Measurements from ENCODE around the gene KAT6B.

KAT6B gene

DNA sequence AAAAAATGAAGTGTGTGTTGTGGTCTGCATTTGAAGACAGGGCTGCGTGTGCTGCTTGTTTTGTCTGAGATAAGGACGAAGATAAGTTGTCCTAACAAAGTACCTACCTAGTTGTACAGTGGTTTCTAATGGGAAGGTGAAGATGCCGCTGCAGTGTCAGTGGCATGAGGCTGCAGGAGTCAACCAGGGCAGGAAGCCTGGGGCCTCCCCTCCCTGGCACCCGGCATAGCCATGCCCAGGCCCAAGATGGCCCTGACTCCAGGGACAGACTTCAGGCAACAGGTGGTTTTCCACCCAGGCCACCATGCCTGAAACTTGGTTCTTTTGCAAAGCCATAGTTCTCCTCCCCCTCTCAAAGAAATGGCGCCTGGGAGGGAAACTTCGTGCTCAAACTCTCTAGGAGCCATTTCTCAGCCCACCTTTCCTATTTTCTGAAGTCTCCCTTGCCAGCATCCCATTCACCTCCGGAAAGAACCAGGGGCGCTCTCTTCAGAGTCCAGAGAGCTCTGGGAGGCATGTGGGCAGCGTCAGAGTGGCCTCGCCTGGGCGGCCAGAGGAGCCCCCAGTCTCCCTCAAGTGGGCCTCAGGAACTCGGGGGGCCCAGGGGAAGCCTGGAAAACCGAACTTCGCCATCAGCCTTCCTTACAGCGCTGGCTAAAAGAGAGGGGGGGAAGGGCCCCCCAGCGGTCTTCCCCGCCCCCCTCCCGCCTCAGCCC is 2.1 kb upstream of the KAT6B start:
- Histone ChIP-seq H3K4me1 (ENCODE audit: insufficient read depth, low read length) (peaks cover 15% of the 10 kb centered on the region), H3K27ac (ENCODE audit: low read depth, low read length) (peak overlapping the region; percentile 88), H3K4me3 (ENCODE audit: low read length) (peak overlapping the region; percentile 75), H3K9me3 (ENCODE audit: insufficient read depth, low read depth, low read length) (no peaks in the 10 kb centered on the region), H3K36me3 (ENCODE audit: insufficient read depth, low read length) (no peaks in the 10 kb centered on the region), H3K9ac (ENCODE audit: low read depth, low read length) (peak overlapping the region; percentile 66), H3K27me3 (ENCODE audit: insufficient read depth, low read length) (no peaks in the 10 kb centered on the region)
- whole genome bisulfite sequencing = 27% methylated on average over 16 of the region's 18 CpGs

DNA sequence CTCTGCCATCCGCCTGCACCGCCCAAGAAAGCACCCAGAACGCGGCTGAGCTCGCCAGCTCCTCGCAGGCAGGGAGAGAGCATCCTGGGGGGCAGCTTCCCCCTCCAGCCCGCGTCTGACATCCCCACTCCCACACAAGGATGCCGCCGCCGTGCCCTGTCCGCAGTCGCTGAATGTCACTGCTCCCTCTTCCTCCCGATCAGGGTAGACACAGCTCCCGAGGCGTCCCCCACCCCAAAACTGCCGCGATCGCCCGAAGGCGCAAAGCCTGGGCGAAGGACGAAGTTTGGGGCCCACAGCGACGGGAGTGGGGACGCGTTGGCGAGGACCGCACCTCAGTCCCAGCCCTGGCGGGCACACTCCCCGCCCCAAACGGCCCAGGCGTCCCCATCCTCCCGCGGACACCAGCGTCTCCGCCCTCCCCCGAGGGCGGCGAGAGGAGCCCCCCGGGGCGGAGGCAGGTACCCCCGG is 1.5 kb upstream of the KAT6B start:
- H3K27ac ChIP-seq (ENCODE audit: low read depth, low read length) = peak overlapping the region; percentile 88
- H3K9me3 ChIP-seq (ENCODE audit: insufficient read depth, low read depth, low read length) = no peaks in the 10 kb centered on the region
- under 1% methylated on average over 43 of the region's 43 CpGs for WGBS
- peak overlapping the region; percentile 66 for H3K9ac ChIP-seq (ENCODE audit: low read depth, low read length)
- no peaks in the 10 kb centered on the region for H3K36me3 ChIP-seq (ENCODE audit: insufficient read depth, low read length)
- H3K27me3 ChIP-seq (ENCODE audit: insufficient read depth, low read length) = no peaks in the 10 kb centered on the region
- peaks cover 15% of the 10 kb centered on the region for H3K4me1 ChIP-seq (ENCODE audit: insufficient read depth, low read length)
- H3K4me3 ChIP-seq (ENCODE audit: low read length) = peak overlapping the region; percentile 75

DNA sequence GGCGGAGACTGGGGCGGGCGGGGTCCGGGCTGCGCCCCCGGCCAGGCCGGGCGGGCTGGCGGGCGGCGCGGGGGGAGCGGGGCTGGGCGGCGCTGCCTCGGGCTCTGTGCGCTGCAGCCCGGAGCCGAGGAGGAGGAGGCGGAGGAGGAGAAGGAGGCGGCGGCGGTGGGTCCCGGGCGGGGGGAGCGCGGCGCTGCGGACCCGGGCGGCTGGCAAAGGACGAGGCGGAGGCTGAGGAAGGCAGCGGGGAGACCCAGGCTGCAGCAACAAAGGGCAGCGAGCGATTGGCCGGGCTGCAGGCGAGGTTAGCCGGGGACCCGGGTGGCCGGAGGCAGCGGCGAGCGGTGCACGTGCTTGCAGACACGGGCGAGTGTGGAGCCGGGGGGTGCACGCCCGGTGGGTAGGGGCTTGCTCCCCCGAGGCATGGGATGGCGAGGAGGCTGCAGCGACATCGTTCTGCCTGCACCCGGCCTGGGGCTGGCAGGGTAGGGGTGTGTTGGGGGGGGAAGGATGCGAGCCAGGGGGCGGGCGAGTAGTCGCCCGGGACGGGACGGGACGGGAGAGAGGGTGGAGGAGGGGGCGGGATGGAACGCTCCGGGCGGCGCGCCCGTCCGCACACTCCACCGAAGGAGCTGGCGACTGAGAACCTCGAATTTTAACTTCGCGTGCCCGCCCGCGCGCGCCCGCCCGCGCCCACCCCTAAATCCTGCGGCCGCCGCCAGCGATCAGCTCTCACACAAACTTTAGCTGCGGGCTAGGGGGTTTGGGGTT is 844 bp upstream of the KAT6B start:
- Histone ChIP-seq H3K4me1 (ENCODE audit: insufficient read depth, low read length) (peaks cover 15% of the 10 kb centered on the region), H3K9ac (ENCODE audit: low read depth, low read length) (peak overlapping the region; percentile 91), H3K9me3 (ENCODE audit: insufficient read depth, low read depth, low read length) (no peaks in the 10 kb centered on the region), H3K4me3 (ENCODE audit: low read length) (peak overlapping the region; percentile 75), H3K36me3 (ENCODE audit: insufficient read depth, low read length) (no peaks in the 10 kb centered on the region), H3K27me3 (ENCODE audit: insufficient read depth, low read length) (no peaks in the 10 kb centered on the region), H3K27ac (ENCODE audit: low read depth, low read length) (peak overlapping the region; percentile 88)
- WGBS = under 1% methylated on average over 89 of the region's 89 CpGs

DNA sequence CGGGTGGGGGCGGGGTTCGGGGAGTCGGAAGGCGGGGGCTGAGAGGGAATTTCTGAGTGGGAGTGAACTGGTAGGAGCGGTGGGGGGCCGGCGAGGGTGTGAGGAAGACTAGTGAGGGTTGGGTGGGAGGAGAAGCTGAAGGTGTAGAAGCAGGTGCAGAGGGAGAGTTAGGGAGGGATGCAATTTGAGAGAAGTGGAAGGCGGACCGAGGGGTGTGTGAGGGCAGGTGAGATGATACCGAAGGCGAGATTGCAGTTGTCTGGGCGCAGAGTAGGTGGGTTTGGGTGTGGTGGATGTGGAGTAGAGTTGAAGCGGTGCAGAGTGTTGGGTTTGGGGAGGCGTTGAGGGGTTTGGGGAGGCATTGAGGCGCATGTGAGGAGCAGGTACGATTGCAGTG is 643 bp downstream of the KAT6B start:
- Histone ChIP-seq H3K27me3 (ENCODE audit: insufficient read depth, low read length) (no peaks in the 10 kb centered on the region), H3K9ac (ENCODE audit: low read depth, low read length) (peak overlapping the region; percentile 55; the same call in 1 of the 2 replicates), H3K27ac (ENCODE audit: low read depth, low read length) (no peak overlapping the region), H3K4me3 (ENCODE audit: low read length) (peak overlapping the region; percentile 81), H3K4me1 (ENCODE audit: insufficient read depth, low read length) (peaks cover 13% of the 10 kb centered on the region), H3K9me3 (ENCODE audit: insufficient read depth, low read depth, low read length) (no peaks in the 10 kb centered on the region), H3K36me3 (ENCODE audit: insufficient read depth, low read length) (no peaks in the 10 kb centered on the region)
- 7% methylated on average over 16 of the region's 17 CpGs for whole genome bisulfite sequencing

DNA sequence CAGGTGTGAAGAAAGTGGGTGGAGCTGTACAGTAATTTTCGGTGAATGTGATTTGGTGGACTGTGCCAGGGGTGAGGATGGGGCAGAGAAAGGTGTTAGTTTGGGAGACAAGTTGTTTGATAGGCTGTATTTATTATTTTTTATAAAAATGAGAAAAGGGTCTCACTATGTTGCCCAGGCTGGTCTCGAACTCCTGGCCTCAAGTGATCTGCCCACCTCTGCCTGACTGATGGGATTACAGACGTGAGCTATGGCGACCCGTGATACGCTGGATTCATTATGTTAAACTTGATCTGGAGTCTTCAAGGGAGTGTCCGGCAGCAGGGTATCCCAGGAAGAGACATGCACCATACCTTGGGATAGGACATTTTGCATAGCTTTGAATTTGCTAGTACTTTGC is 1.3 kb downstream of the KAT6B start:
- Histone ChIP-seq H3K9ac (ENCODE audit: low read depth, low read length) (no peak overlapping the region), H3K4me1 (ENCODE audit: insufficient read depth, low read length) (peaks cover 11% of the 10 kb centered on the region), H3K9me3 (ENCODE audit: insufficient read depth, low read depth, low read length) (no peaks in the 10 kb centered on the region), H3K27me3 (ENCODE audit: insufficient read depth, low read length) (no peaks in the 10 kb centered on the region), H3K36me3 (ENCODE audit: insufficient read depth, low read length) (no peaks in the 10 kb centered on the region), H3K4me3 (ENCODE audit: low read length) (peak overlapping the region; percentile 81), H3K27ac (ENCODE audit: low read depth, low read length) (no peak overlapping the region)
- WGBS = 91% methylated on average over 7 of the region's 7 CpGs

DNA sequence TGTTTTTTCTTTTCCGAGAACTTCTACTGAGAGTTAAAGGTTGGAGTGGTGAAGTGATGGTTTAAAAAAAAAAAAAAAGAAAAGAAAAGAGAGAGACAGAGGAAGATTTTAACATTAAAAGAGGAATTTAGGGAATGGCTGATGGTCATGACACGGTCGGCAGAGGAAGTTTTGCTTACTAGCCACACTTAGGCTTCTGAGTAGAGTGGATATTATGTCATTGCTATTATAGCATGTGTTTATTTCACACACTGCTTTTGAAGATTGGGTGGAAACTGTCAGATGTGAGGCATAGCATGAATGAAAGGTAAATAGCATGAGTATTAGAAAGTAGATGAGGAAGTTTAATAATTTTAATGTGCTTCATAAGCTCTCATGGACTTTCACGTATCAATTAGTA is 2.5 kb downstream of the KAT6B start:
- no peaks in the 10 kb centered on the region for H3K36me3 ChIP-seq (ENCODE audit: insufficient read depth, low read length)
- H3K27ac ChIP-seq (ENCODE audit: low read depth, low read length) = no peak overlapping the region
- peaks cover 13% of the 10 kb centered on the region for H3K4me1 ChIP-seq (ENCODE audit: insufficient read depth, low read length)
- no peak overlapping the region for H3K4me3 ChIP-seq (ENCODE audit: low read length)
- H3K9me3 ChIP-seq (ENCODE audit: insufficient read depth, low read depth, low read length) = no peaks in the 10 kb centered on the region
- WGBS = 97% methylated on average over 4 of the region's 4 CpGs
- H3K9ac ChIP-seq (ENCODE audit: low read depth, low read length) = no peak overlapping the region
- no peaks in the 10 kb centered on the region for H3K27me3 ChIP-seq (ENCODE audit: insufficient read depth, low read length)

DNA sequence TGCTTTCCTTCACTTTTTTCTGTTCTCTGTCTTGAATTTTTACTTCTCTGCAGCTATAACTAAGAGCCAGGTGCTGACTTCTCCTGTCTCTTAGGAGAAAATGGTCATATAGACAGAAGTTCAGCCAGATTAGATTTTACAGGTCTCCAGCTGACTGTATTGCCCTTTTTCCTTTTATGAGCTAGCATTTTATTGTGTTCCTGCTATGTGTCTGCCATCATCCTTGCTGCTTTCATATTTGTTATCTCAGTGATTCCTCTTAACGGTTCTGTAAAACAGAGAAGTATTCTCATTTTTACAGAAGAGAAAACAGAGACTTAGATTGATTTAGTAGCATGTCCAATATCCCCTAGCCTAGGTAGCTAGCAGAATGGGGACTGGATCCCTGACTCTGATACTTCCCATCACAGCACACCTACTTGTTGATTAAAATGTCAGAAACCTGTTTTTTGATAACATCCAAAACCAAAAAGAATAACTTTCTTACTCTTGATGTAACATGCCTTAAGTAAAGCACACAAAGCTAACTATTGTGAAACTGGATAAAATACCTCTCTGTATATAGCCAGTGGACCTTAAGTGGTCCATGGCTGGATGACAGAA is 5.2 kb downstream of the KAT6B start:
- Histone ChIP-seq H3K27ac (ENCODE audit: low read depth, low read length) (no peak overlapping the region), H3K4me3 (ENCODE audit: low read length) (no peak overlapping the region), H3K9ac (ENCODE audit: low read depth, low read length) (no peak overlapping the region), H3K27me3 (ENCODE audit: insufficient read depth, low read length) (no peaks in the 10 kb centered on the region), H3K36me3 (ENCODE audit: insufficient read depth, low read length) (no peaks in the 10 kb centered on the region), H3K9me3 (ENCODE audit: insufficient read depth, low read depth, low read length) (peaks cover 3% of the 10 kb centered on the region; the same call in 1 of the 2 replicates), H3K4me1 (ENCODE audit: insufficient read depth, low read length) (peaks cover 8% of the 10 kb centered on the region)
- 100% methylated on average over 1 of the region's 1 CpG for WGBS

DNA sequence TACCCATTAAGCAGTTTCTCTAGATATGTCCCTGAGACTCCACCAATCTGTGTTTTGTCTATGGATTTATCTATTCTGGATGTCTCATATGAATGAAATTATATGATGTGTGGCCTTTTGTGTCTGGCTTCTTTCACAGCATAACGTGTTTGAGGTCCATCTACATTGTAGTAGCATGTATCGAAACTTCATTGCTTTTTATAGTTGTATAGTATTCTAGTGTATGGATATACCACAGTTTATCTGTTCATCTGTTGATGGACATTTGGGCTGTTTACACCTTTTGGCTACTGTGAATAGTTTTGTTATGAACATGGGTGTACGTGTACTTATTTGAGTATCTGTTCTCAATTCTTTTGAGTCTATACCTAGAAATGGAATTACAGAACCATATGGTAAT is 9.6 kb downstream of the KAT6B start:
- Histone ChIP-seq H3K36me3 (ENCODE audit: insufficient read depth, low read length) (no peaks in the 10 kb centered on the region), H3K4me1 (ENCODE audit: insufficient read depth, low read length) (peaks cover 21% of the 10 kb centered on the region), H3K9me3 (ENCODE audit: insufficient read depth, low read depth, low read length) (peaks cover 3% of the 10 kb centered on the region; the same call in 1 of the 2 replicates), H3K9ac (ENCODE audit: low read depth, low read length) (no peak overlapping the region), H3K27ac (ENCODE audit: low read depth, low read length) (no peak overlapping the region), H3K4me3 (ENCODE audit: low read length) (no peak overlapping the region), H3K27me3 (ENCODE audit: insufficient read depth, low read length) (no peaks in the 10 kb centered on the region)
- WGBS = 93% methylated on average over 3 of the region's 3 CpGs

DNA sequence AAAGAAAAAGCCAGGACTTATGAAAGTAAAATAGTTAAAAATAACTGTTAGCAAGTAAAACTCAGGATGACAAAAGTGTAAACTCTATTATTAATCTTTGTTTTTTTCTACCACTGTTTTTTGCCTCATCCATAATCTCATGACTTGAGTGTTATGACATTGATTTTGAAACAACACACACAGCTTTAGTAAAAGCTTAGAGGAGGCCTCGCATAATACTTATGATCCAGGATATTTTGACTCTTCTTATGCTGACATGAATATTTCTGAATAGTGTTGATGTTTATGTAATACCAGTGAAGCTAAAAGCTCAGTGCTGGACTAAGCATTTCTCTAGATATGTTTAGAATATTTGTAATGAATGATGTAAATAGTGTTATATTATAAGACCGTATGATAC is 10.5 kb downstream of the KAT6B start:
- H3K9ac ChIP-seq (ENCODE audit: low read depth, low read length) = no peak overlapping the region
- WGBS = 94% methylated on average over 1 of the region's 2 CpGs
- H3K9me3 ChIP-seq (ENCODE audit: insufficient read depth, low read depth, low read length) = peaks cover 3% of the 10 kb centered on the region; the same call in 1 of the 2 replicates
- peaks cover 21% of the 10 kb centered on the region for H3K4me1 ChIP-seq (ENCODE audit: insufficient read depth, low read length)
- no peak overlapping the region for H3K4me3 ChIP-seq (ENCODE audit: low read length)
- no peaks in the 10 kb centered on the region for H3K27me3 ChIP-seq (ENCODE audit: insufficient read depth, low read length)
- H3K36me3 ChIP-seq (ENCODE audit: insufficient read depth, low read length) = no peaks in the 10 kb centered on the region
- H3K27ac ChIP-seq (ENCODE audit: low read depth, low read length) = no peak overlapping the region

DNA sequence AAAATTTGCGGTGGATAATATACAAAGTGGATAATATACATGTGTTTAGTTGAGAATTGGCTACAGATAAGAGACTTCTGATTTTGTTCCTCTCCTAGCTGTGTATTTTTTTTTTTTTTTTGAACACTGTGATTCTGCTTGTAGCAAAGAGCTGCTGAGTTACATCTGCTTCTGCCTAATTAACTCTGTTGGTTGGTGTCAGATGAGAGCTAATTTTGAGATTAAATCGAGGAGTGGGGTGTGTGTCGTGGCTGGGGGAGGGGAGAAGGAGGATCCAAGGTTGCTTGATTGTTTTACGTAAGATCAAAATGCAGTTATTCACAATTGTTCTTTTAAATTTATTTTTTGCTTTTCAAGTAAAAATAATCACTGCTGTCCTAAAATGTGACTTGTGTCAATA is 11.3 kb downstream of the KAT6B start:
- H3K9me3 ChIP-seq (ENCODE audit: insufficient read depth, low read depth, low read length) = peaks cover 3% of the 10 kb centered on the region; the same call in 1 of the 2 replicates
- no peak overlapping the region for H3K9ac ChIP-seq (ENCODE audit: low read depth, low read length)
- WGBS = 91% methylated on average over 3 of the region's 4 CpGs
- peaks cover 21% of the 10 kb centered on the region for H3K4me1 ChIP-seq (ENCODE audit: insufficient read depth, low read length)
- H3K36me3 ChIP-seq (ENCODE audit: insufficient read depth, low read length) = peaks cover 4% of the 10 kb centered on the region
- no peak overlapping the region for H3K4me3 ChIP-seq (ENCODE audit: low read length)
- no peak overlapping the region for H3K27ac ChIP-seq (ENCODE audit: low read depth, low read length)
- H3K27me3 ChIP-seq (ENCODE audit: insufficient read depth, low read length) = no peaks in the 10 kb centered on the region

DNA sequence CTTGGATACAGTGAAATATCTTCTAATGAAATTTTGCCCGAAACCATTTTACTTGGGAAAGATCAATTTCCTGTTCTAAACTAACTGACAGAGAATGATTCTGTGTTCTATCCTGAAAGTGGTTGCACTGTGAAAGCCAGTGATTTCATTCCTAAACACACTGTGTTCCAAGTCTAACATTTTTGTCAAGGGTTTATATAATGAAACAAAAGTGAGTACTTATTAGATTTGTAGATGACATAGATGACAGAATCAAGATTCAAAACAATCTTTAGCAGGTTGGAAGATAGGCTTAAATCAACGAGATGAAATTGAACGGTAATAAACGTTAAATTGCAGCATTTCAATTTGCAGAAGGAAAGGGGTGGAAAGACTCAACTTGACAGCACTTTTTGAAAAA is 13.3 kb downstream of the KAT6B start:
- WGBS = 95% methylated on average over 4 of the region's 4 CpGs
- Histone ChIP-seq H3K27me3 (ENCODE audit: insufficient read depth, low read length) (no peaks in the 10 kb centered on the region), H3K9me3 (ENCODE audit: insufficient read depth, low read depth, low read length) (peaks cover 3% of the 10 kb centered on the region; the same call in 1 of the 2 replicates), H3K9ac (ENCODE audit: low read depth, low read length) (no peak overlapping the region), H3K4me3 (ENCODE audit: low read length) (no peak overlapping the region), H3K27ac (ENCODE audit: low read depth, low read length) (no peak overlapping the region), H3K36me3 (ENCODE audit: insufficient read depth, low read length) (peaks cover 12% of the 10 kb centered on the region), H3K4me1 (ENCODE audit: insufficient read depth, low read length) (peaks cover 13% of the 10 kb centered on the region)
